GM19455 (cell line): Measurements from ENCODE around the gene DLGAP5.
A peak's percentile ranks its signal among the peaks of the same experiment; 100 is the strongest.

ENCODE experiments used
- ATAC-seq: cut with Tn5 transposase; IDR thresholded peaks from one replicate; pipeline ENCODE4 v1.9.1; 2021; ENCODE audit not compliant: unreplicated experiment

Gene DLGAP5

GRCh38 chr14:55190906-55191202 lies 531 bp downstream of the DLGAP5 start:
- no peak for ATAC-seq

- no peak for ATAC-seq
Measured at GRCh38 chr14:55188686-55189295, 2.6 kb downstream of the DLGAP5 start.

GRCh38 chr14:55180434-55180833 lies 11.0 kb downstream of the DLGAP5 start:
- ATAC-seq: peak; percentile 84

GRCh38 chr14:55180006-55180405 lies 11.4 kb downstream of the DLGAP5 start:
- ATAC-seq: no peak

- no peak for ATAC-seq
Measured at GRCh38 chr14:55170526-55170925, 20.9 kb downstream of the DLGAP5 start.

GRCh38 chr14:55160989-55161388 lies 30.4 kb downstream of the DLGAP5 start:
- no peak for ATAC-seq

- ATAC-seq: no peak
Measured at GRCh38 chr14:55158412-55158811, 33.0 kb downstream of the DLGAP5 start.

GRCh38 chr14:55157080-55157479 lies 34.3 kb downstream of the DLGAP5 start:
- no peak for ATAC-seq

GRCh38 chr14:55153951-55154350 lies 37.4 kb downstream of the DLGAP5 start:
- no peak for ATAC-seq

GRCh38 chr14:55152052-55152753 lies 39.2 kb downstream of the DLGAP5 start:
- no peak for ATAC-seq

GRCh38 chr14:55151601-55152000 lies 39.8 kb downstream of the DLGAP5 start:
- ATAC-seq: no peak

- ATAC-seq: no peak
Measured at GRCh38 chr14:55146425-55146824, 45.0 kb downstream of the DLGAP5 start.

GRCh38 chr14:55142466-55142865 lies 48.9 kb downstream of the DLGAP5 start:
- no peak for ATAC-seq

GRCh38 chr14:55141825-55142224 lies 49.6 kb downstream of the DLGAP5 start:
- no peak for ATAC-seq

GRCh38 chr14:55139696-55140509 lies 51.5 kb downstream of the DLGAP5 start:
- ATAC-seq: no peak

GRCh38 chr14:55139141-55139540 lies 52.2 kb downstream of the DLGAP5 start:
- ATAC-seq: no peak

GRCh38 chr14:55138091-55138490 lies 53.3 kb downstream of the DLGAP5 start:
- no peak for ATAC-seq

- no peak for ATAC-seq
Measured at GRCh38 chr14:55136885-55137786, 54.2 kb downstream of the DLGAP5 start.

- ATAC-seq: no peak
Measured at GRCh38 chr14:55136241-55136640, 55.1 kb downstream of the DLGAP5 start.

GRCh38 chr14:55133416-55133815 lies 58.0 kb downstream of the DLGAP5 start:
- ATAC-seq: no peak
